K562 treated with DMSO at 1 percent for 12 hours (cell line): ENCODE results near the gene C17orf100. TPM values are rescaled to one million over a fixed set of nuclear protein-coding genes. Genes with fewer than 3 reads are reported as not detected.

Source experiments
- total RNA-seq: library from RNA; unstranded; fragments of 300-600 nt; gene quantifications from 2 replicates; pipeline ENCODE4 v1.2.3, GENCODE V29; 2022; ENCODE audit not compliant: insufficient read depth

C17orf100 gene
- 2.3 and 2.7 TPM in 2 replicates for total RNA-seq

DNA sequence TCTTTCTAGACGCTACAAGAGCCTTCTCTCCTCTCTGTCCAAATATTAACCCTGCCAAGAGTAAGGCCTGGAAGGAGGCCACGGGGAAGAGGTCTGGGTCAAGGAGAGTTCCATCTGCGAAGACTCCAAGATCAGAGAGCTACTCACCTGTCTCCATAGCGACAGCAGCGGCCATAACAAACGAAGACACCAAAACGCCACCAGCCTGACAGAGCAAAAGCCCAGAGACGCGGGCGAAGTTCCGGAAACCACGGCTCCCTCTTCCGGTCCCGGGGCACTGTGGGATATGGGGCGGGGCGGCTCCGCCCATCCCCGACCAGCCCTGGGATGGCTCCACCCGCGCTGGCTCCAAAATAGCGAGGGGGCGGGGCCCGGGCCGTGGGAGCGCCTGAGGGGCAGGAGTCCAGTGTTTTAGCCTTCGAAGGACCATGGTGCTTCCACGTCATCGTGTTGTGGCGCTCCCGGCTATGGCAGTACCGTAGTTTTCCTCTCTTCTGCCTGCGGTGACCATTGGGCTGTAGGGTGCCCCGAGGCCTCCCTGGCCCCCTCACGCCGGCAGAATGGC, at the start of gene C17orf100, which contains the start of gene MED31:
Gene C17orf100 (plus strand): TSS at position 409 of the 565 bp plus-strand sequence. CDS start 152 bp downstream, at position 561.
Gene MED31 (minus strand): TSS at position 252 of the 565 bp plus-strand sequence. CDS start 77 bp downstream, at position 175.

DNA sequence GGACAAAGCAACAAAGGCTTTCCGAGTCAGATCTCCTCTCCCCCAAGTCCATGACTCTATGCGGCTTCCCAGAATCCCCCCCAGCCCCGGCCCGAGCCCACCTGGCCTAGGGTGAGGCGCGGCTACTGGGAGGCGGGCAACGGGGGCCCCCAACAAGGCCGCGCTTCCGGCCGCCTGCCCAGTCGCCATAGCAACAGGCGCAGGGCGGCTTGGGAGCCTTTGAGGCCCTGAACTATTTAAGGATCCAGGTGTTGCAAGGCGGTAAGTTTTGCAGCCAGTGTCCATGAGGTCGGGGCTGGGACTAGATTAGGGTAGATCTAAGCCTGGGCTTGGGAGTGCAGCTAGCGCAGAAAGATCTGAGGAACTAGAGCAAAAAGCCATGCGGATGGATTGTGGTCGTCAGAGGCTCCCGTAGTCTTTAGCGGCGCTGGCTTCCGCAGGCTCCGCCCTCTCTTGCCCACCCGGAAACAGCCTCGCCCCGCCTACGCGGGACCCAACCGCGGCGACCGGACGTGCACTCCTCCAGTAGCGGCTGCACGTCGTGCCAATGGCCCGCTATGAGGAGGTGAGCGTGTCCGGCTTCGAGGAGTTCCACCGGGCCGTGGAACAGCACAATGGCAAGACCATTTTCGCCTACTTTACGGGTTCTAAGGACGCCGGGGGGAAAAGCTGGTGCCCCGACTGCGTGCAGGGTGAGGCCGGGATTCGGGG, 10.9 kb upstream of the C17orf100 start, which contains the start of the genes KIAA0753 and TXNDC17:
Gene KIAA0753 (minus strand): TSS at position 176 of the 711 bp plus-strand sequence. CDS start 5,608 bp downstream, outside the sequence.
Gene TXNDC17 (plus strand): TSS at position 525 of the 711 bp plus-strand sequence. CDS start 23 bp downstream, at position 548.

Other genes with a start within 250 kb of the C17orf100 start
- not detected in 2 replicates for gene AIPL1, start 216.6 kb upstream of the C17orf100 start, total RNA-seq
- 11.6 and 16.0 TPM in 2 replicates for gene PIMREG, start 207.3 kb upstream of the C17orf100 start, total RNA-seq
- gene PITPNM3, start 95.2 kb upstream of the C17orf100 start, total RNA-seq: 0.14 and 0.26 TPM in 2 replicates
- gene KIAA0753, start 11.1 kb upstream of the C17orf100 start, total RNA-seq: 1.5 and 4.4 TPM in 2 replicates
- 80.7 and 111 TPM in 2 replicates for gene TXNDC17, start 10.7 kb upstream of the C17orf100 start, total RNA-seq
- gene MED31, start 157 bp upstream of the C17orf100 start, total RNA-seq: 4.5 and 6.6 TPM in 2 replicates
- gene SLC13A5, start 61.6 kb downstream of the C17orf100 start, total RNA-seq: 0.10 TPM in 1 of 2 replicates, not detected in the other
- 0.52 TPM in 1 of 2 replicates, not detected in the other for gene XAF1, start 104.3 kb downstream of the C17orf100 start, total RNA-seq
- not detected in 2 replicates for gene FBXO39, start 124.5 kb downstream of the C17orf100 start, total RNA-seq
- gene TEKT1, start 180.0 kb downstream of the C17orf100 start, total RNA-seq: not detected in 2 replicates